DLD1 (cell line): ENCODE measurements around the gene VAC14.

Experiments
- in situ Hi-C: cut with HindIII; loops from 2 replicates; pipeline ENCODE4 v1.10.0; 2017; ENCODE audit warnings: low sequenced_read_pairs

Gene VAC14

GRCh38 chr16:70696952-70697593 lies 103.9 kb downstream of the VAC14 start:
- in situ Hi-C loops: no loop called here

- in situ Hi-C loops: no loop called here
Measured at GRCh38 chr16:70696355-70696754, 104.6 kb downstream of the VAC14 start.

GRCh38 chr16:70695331-70696070 lies 105.5 kb downstream of the VAC14 start:
- in situ Hi-C loops: no loop called here

GRCh38 chr16:70694868-70695218 lies 106.1 kb downstream of the VAC14 start:
- in situ Hi-C loops: no loop called here

GRCh38 chr16:70694088-70694867 lies 106.7 kb downstream of the VAC14 start:
- in situ Hi-C loops: no loop called here

GRCh38 chr16:70692873-70693671 lies 107.9 kb downstream of the VAC14 start:
- in situ Hi-C loops: no loop called here

- in situ Hi-C loops: no loop called here
Measured at GRCh38 chr16:70692130-70692872, 108.7 kb downstream of the VAC14 start.

GRCh38 chr16:70691223-70692129 lies 109.5 kb downstream of the VAC14 start:
- in situ Hi-C loops: no loop called here

- in situ Hi-C loops: no loop called here
Measured at GRCh38 chr16:70689970-70690891, 110.7 kb downstream of the VAC14 start.

- in situ Hi-C loops: no loop called here
Measured at GRCh38 chr16:70689035-70689969, 111.7 kb downstream of the VAC14 start.

GRCh38 chr16:70688246-70688742 lies 112.7 kb downstream of the VAC14 start:
- in situ Hi-C loops: no loop called here

- in situ Hi-C loops: no loop called here
Measured at GRCh38 chr16:70687671-70688245, 113.2 kb downstream of the VAC14 start.

GRCh38 chr16:70687102-70687511 lies 113.9 kb downstream of the VAC14 start:
- in situ Hi-C loops: no loop called here

GRCh38 chr16:70686376-70687101 lies 114.4 kb downstream of the VAC14 start:
- in situ Hi-C loops: no loop called here

GRCh38 chr16:70685938-70686375 lies 115.0 kb downstream of the VAC14 start, which contains the start of gene MTSS2:
Gene MTSS2, minus strand, starts transcription at chr16:70686053. Its CDS starts 262 bp downstream, at chr16:70685791.
- in situ Hi-C loops: no loop called here
